HG03521 (cell line): ENCODE results near the gene MYLK3.

Experiments used
- ATAC-seq: cut with Tn5 transposase; IDR thresholded peaks from one replicate; pipeline ENCODE4 v1.9.1; 2021; ENCODE audit warnings: mild to moderate bottlenecking, moderate library complexity; ENCODE audit not compliant: unreplicated experiment

The MYLK3 gene

GRCh38 chr16:46759309-46759708 lies 11.2 kb upstream of the MYLK3 start:
- ATAC-seq: no peak

- no peak for ATAC-seq
Measured at GRCh38 chr16:46757339-46758050, 9.4 kb upstream of the MYLK3 start.

- ATAC-seq: no peak
Measured at GRCh38 chr16:46756772-46757171, 8.6 kb upstream of the MYLK3 start.

GRCh38 chr16:46753015-46753414 lies 4.9 kb upstream of the MYLK3 start:
- ATAC-seq: no peak

GRCh38 chr16:46751381-46751780 lies 3.2 kb upstream of the MYLK3 start:
- no peak for ATAC-seq

- ATAC-seq: no peak
Measured at GRCh38 chr16:46748775-46749705, 896 bp upstream of the MYLK3 start.

- no peak for ATAC-seq
Measured at GRCh38 chr16:46746821-46747776, 1.0 kb downstream of the MYLK3 start.

- no peak for ATAC-seq
Measured at GRCh38 chr16:46745617-46746016, 2.5 kb downstream of the MYLK3 start.

GRCh38 chr16:46743232-46743719 lies 4.9 kb downstream of the MYLK3 start:
- ATAC-seq: no peak

GRCh38 chr16:46739934-46740333 lies 8.2 kb downstream of the MYLK3 start:
- ATAC-seq: no peak

- ATAC-seq: no peak
Measured at GRCh38 chr16:46737621-46738214, 10.4 kb downstream of the MYLK3 start.

- no peak for ATAC-seq
Measured at GRCh38 chr16:46736695-46737094, 11.4 kb downstream of the MYLK3 start.

- no peak for ATAC-seq
Measured at GRCh38 chr16:46733319-46733830, 14.8 kb downstream of the MYLK3 start.

- ATAC-seq: no peak
Measured at GRCh38 chr16:46732561-46732960, 15.6 kb downstream of the MYLK3 start.

GRCh38 chr16:46731691-46732555 lies 16.2 kb downstream of the MYLK3 start:
- no peak for ATAC-seq

GRCh38 chr16:46730801-46731690 lies 17.1 kb downstream of the MYLK3 start:
- no peak for ATAC-seq

- ATAC-seq: no peak
Measured at GRCh38 chr16:46730126-46730525, 18.0 kb downstream of the MYLK3 start.

- no peak for ATAC-seq
Measured at GRCh38 chr16:46729326-46729995, 18.7 kb downstream of the MYLK3 start.
